ENCODE measurements around the gene KRTAP9-4. TPM values are rescaled to one million over a fixed set of nuclear protein-coding genes. Genes with fewer than 3 reads are reported as not detected.

The KRTAP9-4 gene
- total and polyA plus RNA-seq, 2 of the 8 experiments (the other 6 are each of a cell fraction or from before 2014, with no cell fraction given) = not detected

GRCh38 chr17:41212524-41213169, 36.8 kb upstream of the KRTAP9-4 start:
- H3K23me2 ChIP-seq (ENCODE audit: low read depth, low read length) = no peaks in the 10 kb centered on the region
- POLR2A ChIA-PET (ENCODE audit: partially characterized antibody) = no interaction called here
- 85% methylated on average over 7 of the region's 7 CpGs; no CpG with 5 or more reads in 1 of the 2 experiments for WGBS, 2 experiments (ENCODE audit: extremely low coverage in 1 of 2, insufficient coverage in 1 of 2, insufficient read length in 1 of 2, insufficient replicate concordance in 2 of 2, low coverage in 1 of 2, low lambda C conversion rate in 2 of 2, missing lambda C conversion rate in 1 of 2)
- DNase-seq (ENCODE audit: low read depth in 1 of 2, low spot score in 2 of 2) = no peak
- no peak overlapping the region for H4K91ac ChIP-seq (replicated peaks; ENCODE audit: insufficient read length, low read length)
- 0 out of 7 replicates have a peak overlapping the region, but pooled peaks of 1 of the 4 experiments have one; percentile 13 for H3K9ac ChIP-seq (replicated peaks in 1 of 4; ENCODE audit: extremely low read depth in 1 of 4, low read depth in 3 of 4, low read length in 3 of 4)
- H3K36me3 ChIP-seq (ENCODE audit: control insufficient read depth in 2 of 4, insufficient read depth in 4 of 4, low read length in 3 of 4) = no peaks in the 10 kb centered on the region
- H3K79me1 ChIP-seq (ENCODE audit: low read depth, low read length) = no peaks in the 10 kb centered on the region
- H3K4me3 ChIP-seq (ENCODE audit: extremely low read depth in 1 of 4, insufficient read depth in 2 of 4, low read depth in 3 of 4, low read length in 4 of 4) = no peak overlapping the region
- H3K4me1 ChIP-seq (replicated peaks in 1 of 4; ENCODE audit: control insufficient read depth in 3 of 4, insufficient read depth in 4 of 4, low read length in 3 of 4) = no peaks in the 10 kb centered on the region
- H3K14ac ChIP-seq (ENCODE audit: insufficient read length) = no peak overlapping the region
- H3K79me2 ChIP-seq (ENCODE audit: control insufficient read depth in 1 of 2, insufficient read depth in 2 of 2, low read length in 2 of 2) = no peaks in the 10 kb centered on the region
- H3K9me3 ChIP-seq (ENCODE audit: insufficient read depth in 2 of 2, low read depth in 1 of 2, low read length in 1 of 2) = 0 out of 4 replicates have a peak, but pooled peaks cover 0 to under 1% of the 10 kb centered on the region in 2 experiments
- H3K27me3 ChIP-seq (replicated peaks in 1 of 4; ENCODE audit: control insufficient read depth in 3 of 4, extremely low read depth in 1 of 4, insufficient read depth in 3 of 4, low read length in 3 of 4) = no peaks in the 10 kb centered on the region
- H3K4ac ChIP-seq (replicated peaks; ENCODE audit: insufficient read length, low read depth, low read length) = no peak overlapping the region
- H3K18ac ChIP-seq (ENCODE audit: extremely low read depth, low read length) = no peak overlapping the region
- H3K56ac ChIP-seq (replicated peaks; ENCODE audit: insufficient read length, low read depth, low read length) = no peak overlapping the region
- no peak overlapping the region; the same call in 1 of the 2 replicates for H2BK15ac ChIP-seq (ENCODE audit: low read length)
- peak overlapping the region; percentile 67; the same call in 1 of the 2 replicates for H2BK5ac ChIP-seq (ENCODE audit: low read depth, low read length)
- H2AK5ac ChIP-seq (ENCODE audit: low read depth, low read length) = no peak overlapping the region
- no peak for FAIRE-seq
- no peak overlapping the region for H3K23ac ChIP-seq (ENCODE audit: insufficient read length)
- no peak overlapping the region for H2BK120ac ChIP-seq (replicated peaks; ENCODE audit: low read depth, low read length)
- no peak overlapping the region for H4K5ac ChIP-seq (ENCODE audit: insufficient read length, low read depth, low read length)
- H2BK12ac ChIP-seq (ENCODE audit: low read depth, low read length) = peak overlapping the region; percentile 23; the same call in 1 of the 2 replicates
- no peak overlapping the region for H3K4me2 ChIP-seq (ENCODE audit: insufficient read depth in 1 of 2, low read depth in 2 of 2, low read length in 2 of 2)
- CTCF ChIA-PET (ENCODE audit: partially characterized antibody) = interaction anchor here (0.8 to 1.4 kb wide), 4 partner anchors 13 to 336 kb away, joined by 3 read pairs; no protein-coding TSS in a partner anchor
- peak overlapping the region; percentile 77; the same call in 1 of the 2 replicates for H4K8ac ChIP-seq (ENCODE audit: extremely low read depth, insufficient read depth, low read length)
- no peaks in the 10 kb centered on the region for H4K20me1 ChIP-seq (replicated peaks in 1 of 2; ENCODE audit: control insufficient read depth in 1 of 2, insufficient read depth in 2 of 2, low read length in 2 of 2)
- no peak for TF ChIP-seq GTF2F1 (IDR thresholded peaks at IDR 0.05; ENCODE audit: borderline replicate concordance, low read depth, low read length)
- TF ChIP-seq CREB1 (IDR thresholded peaks at IDR 0.05) = no peak
- no peak for TF ChIP-seq BCL11A (IDR thresholded peaks at IDR 0.05; ENCODE audit: low read depth in 2 of 2, low read length in 2 of 2)
- TF ChIP-seq BRCA1 (IDR thresholded peaks at IDR 0.05; ENCODE audit: low read depth, low read length) = no peak
- no peak for TF ChIP-seq POLR2AphosphoS5 (IDR thresholded peaks at IDR 0.05; ENCODE audit: low read depth, low read length)
- TF ChIP-seq ZNF274 (IDR thresholded peaks at IDR 0.05; ENCODE audit: borderline replicate concordance, extremely low read depth, low read length) = no peak
- H3K27ac ChIP-seq (ENCODE audit: low read depth, low read length) = no peak overlapping the region
- H2AFZ ChIP-seq (ENCODE audit: low read length) = no peak overlapping the region
- H2BK20ac ChIP-seq (ENCODE audit: low read length) = no peak overlapping the region
